A673 (cell line): Measurements from ENCODE around the gene TPGS1. TPM values are rescaled to one million over a fixed set of nuclear protein-coding genes. Genes with fewer than 3 reads are reported as not detected.

ENCODE experiments used
- BruUV-seq: library from RNA; stranded (reverse); fragments of 400-500 nt; replicated peaks from 2 replicates; lab custom pipeline; 2021; lab: Mats Ljungman, UMichigan
- CTCF ChIA-PET: fragments of 300-600 bp; sonication (Branson Sonifier 250); formaldehyde crosslinking; loops from one replicate; lab custom pipeline; 2022; ENCODE audit warnings: antibody characterized with exemption; lab: Charles Lee
- POLR2A ChIA-PET: fragments of 300-600 bp; sonication (Branson Sonifier 250); formaldehyde crosslinking; loops from one replicate; lab custom pipeline; 2022; ENCODE audit warnings: antibody characterized with exemption; ENCODE audit not compliant: low non-redundant PET; lab: Charles Lee
- DNase-seq: peaks from one replicate; pipeline ENCODE4 v3.0.0-alpha.2; 2015; ENCODE audit warnings: low spot score
- H3K27ac ChIP-seq: fragments of 200-600 bp; sonication (generic); 2 replicates; pipeline ENCODE4 v1.5.1; 2016; ENCODE audit warnings: mixed run types, low read depth, mild to moderate bottlenecking, mixed read lengths, antibody characterized with exemption, low read length; ENCODE audit not compliant: poor library complexity, severe bottlenecking
- H3K27me3 ChIP-seq: fragments of 200-600 bp; sonication (generic); replicated peaks from 2 replicates; pipeline ENCODE4 v1.6.1; 2017; ENCODE audit warnings: mixed run types, low read depth, mild to moderate bottlenecking, mixed read lengths, antibody characterized with exemption, low read length; ENCODE audit not compliant: insufficient read depth, poor library complexity
- H3K36me3 ChIP-seq: fragments of 200-600 bp; sonication (generic); 2 replicates; pipeline ENCODE4 v1.6.1; 2016; ENCODE audit warnings: mixed run types, mild to moderate bottlenecking, mixed read lengths, antibody characterized with exemption, low read length; ENCODE audit not compliant: insufficient read depth, poor library complexity, severe bottlenecking
- H3K4me1 ChIP-seq: fragments of 200-600 bp; sonication (generic); 2 replicates; pipeline ENCODE4 v1.6.1; 2017; ENCODE audit warnings: mixed run types, mild to moderate bottlenecking, mixed read lengths, antibody characterized with exemption, low read length; ENCODE audit not compliant: insufficient read depth, poor library complexity, severe bottlenecking
- H3K4me3 ChIP-seq: fragments of 200-600 bp; sonication (generic); 2 replicates; pipeline ENCODE4 v1.5.1; 2016; ENCODE audit warnings: low read depth, mixed run types, mild to moderate bottlenecking, mixed read lengths, low read length; ENCODE audit not compliant: poor library complexity, severe bottlenecking
- H3K9me3 ChIP-seq: fragments of 200-600 bp; sonication (generic); 2 replicates; pipeline ENCODE4 v1.6.1; 2016; ENCODE audit warnings: mixed run types, low read depth, mild to moderate bottlenecking, mixed read lengths, antibody characterized with exemption, low read length; ENCODE audit not compliant: poor library complexity, severe bottlenecking
- CTCF ChIP-seq: fragments of 300-800, 200-600 bp; sonication (generic); conservative IDR thresholded peaks from 2 replicates; pipeline ENCODE4 v1.5.1; 2017; ENCODE audit warnings: low read depth, mild to moderate bottlenecking, antibody characterized with exemption, low read length, moderate library complexity, mixed read lengths
- EZH2 ChIP-seq: fragments of 200-600 bp; sonication (generic); IDR thresholded peaks from 2 replicates; pipeline ENCODE4 v1.6.1; 2017; ENCODE audit warnings: borderline replicate concordance, low read depth, mild to moderate bottlenecking, mixed read lengths, antibody characterized with exemption, low read length; ENCODE audit not compliant: poor library complexity, severe bottlenecking
- intact Hi-C: fragments of 100-400 bp; cut with micrococcal nuclease; formaldehyde crosslinking; loops from one replicate; pipeline ENCODE4 v1.10.0; 2022; ENCODE audit not compliant: unreplicated experiment
- total RNA-seq: library from RNA; stranded (reverse); gene quantifications from 2 replicates; pipeline ENCODE4 v1.2.3, GENCODE V29; 2021

The TPGS1 gene
- total RNA-seq, 1 experiment from 2014 or later, result 22.2 TPM

- intact Hi-C loops, result no loop called here
- no peak overlapping the region for H3K4me3 ChIP-seq
- TF ChIP-seq EZH2, result no peak
- TF ChIP-seq CTCF, result no peak
- ChIA-PET POLR2A (no interaction called here), CTCF (no interaction called here)
- H3K27ac ChIP-seq, result no peak overlapping the region
- no peaks in the 10 kb centered on the region for H3K36me3 ChIP-seq
- H3K27me3 ChIP-seq, result peaks cover 24% of the 10 kb centered on the region
- no peak for DNase-seq
- no peaks in the 10 kb centered on the region for H3K4me1 ChIP-seq
- no peaks in the 10 kb centered on the region for H3K9me3 ChIP-seq
- BruUV-seq, result no TSS peak
Measured at GRCh38 chr19:458091-459042, 48.9 kb upstream of the TPGS1 start.

- intact Hi-C loops, result no loop called here
- no TSS peak for BruUV-seq
- Histone ChIP-seq H3K4me1 (no peaks in the 10 kb centered on the region), H3K4me3 (peak overlapping the region; percentile 48), H3K36me3 (no peaks in the 10 kb centered on the region), H3K27me3 (peaks cover 24% of the 10 kb centered on the region), H3K27ac (no peak overlapping the region), H3K9me3 (no peaks in the 10 kb centered on the region)
- peak; percentile 35 for DNase-seq
- ChIA-PET CTCF (no interaction called here), POLR2A (no interaction called here)
- TF ChIP-seq CTCF (no peak), EZH2 (no peak)
Measured at GRCh38 chr19:459724-460511, 47.4 kb upstream of the TPGS1 start.

GRCh38 chr19:460877-461720 is 46.2 kb upstream of the TPGS1 start, which contains the start of gene SHC2:
Gene SHC2 (minus strand): TSS chr19:461033. CDS start chr19:460996, 37 bp downstream.
- H3K27me3 ChIP-seq, result peaks cover 24% of the 10 kb centered on the region
- H3K4me3 ChIP-seq, result peak within 1 kb of the TSS; percentile 48
- no peak for TF ChIP-seq CTCF
- no peak for TF ChIP-seq EZH2
- intact Hi-C loops, result no loop called here
- DNase-seq, result no peak
- H3K9me3 ChIP-seq, result no peaks in the 10 kb centered on the region
- ChIA-PET CTCF (no interaction called here), POLR2A (no interaction called here)
- H3K27ac ChIP-seq, result no peak within 1 kb of the TSS
- no peaks in the 10 kb centered on the region for H3K36me3 ChIP-seq
- BruUV-seq, result no TSS peak
- H3K4me1 ChIP-seq, result no peaks in the 10 kb centered on the region
